ENCODE data around the gene ENTREP1.
"Not testable (repeated sequence)": the region's sequence is repeated elsewhere in the genome, so short reads cannot be mapped to it uniquely, and the experiment has no call there.

Gene ENTREP1

GRCh38 chr9:69420611-69421270 is 95.7 kb downstream of the ENTREP1 start:
- no peak for DNase-seq

- DNase-seq: peak; percentile 29
Measured at GRCh38 chr9:69421908-69422801, 97.1 kb downstream of the ENTREP1 start.

GRCh38 chr9:69425136-69425801 is 100.3 kb downstream of the ENTREP1 start:
- no peak for DNase-seq

GRCh38 chr9:69427286-69427685 is 102.3 kb downstream of the ENTREP1 start:
- no peak for DNase-seq

- DNase-seq: no peak
Measured at GRCh38 chr9:69428017-69428785, 103.2 kb downstream of the ENTREP1 start.

GRCh38 chr9:69429281-69429680 is 104.3 kb downstream of the ENTREP1 start:
- DNase-seq: no peak

- DNase-seq: no peak
Measured at GRCh38 chr9:69430206-69430605, 105.2 kb downstream of the ENTREP1 start.

GRCh38 chr9:69431203-69431602 is 106.2 kb downstream of the ENTREP1 start:
- DNase-seq: no peak

- DNase-seq: no peak
Measured at GRCh38 chr9:69431777-69432176, 106.8 kb downstream of the ENTREP1 start.

GRCh38 chr9:69432623-69433022 is 107.6 kb downstream of the ENTREP1 start:
- no peak for DNase-seq

GRCh38 chr9:69433392-69433791 is 108.4 kb downstream of the ENTREP1 start:
- DNase-seq: no peak

- no peak for DNase-seq
Measured at GRCh38 chr9:69433968-69434367, 109.0 kb downstream of the ENTREP1 start.

- not testable (repeated sequence) for DNase-seq
Measured at GRCh38 chr9:69439654-69440053, 114.6 kb downstream of the ENTREP1 start.

- peak; percentile 30 for DNase-seq
Measured at GRCh38 chr9:69440254-69440955, 115.4 kb downstream of the ENTREP1 start.

Measured in CD4-positive, alpha-beta T cell treated with Interleukin-15 for 1 hour (primary cell).